Vagina (tissue), 2 donors: ENCODE data around the gene DNAH8. TPM values are rescaled to one million over a fixed set of nuclear protein-coding genes. Genes with fewer than 3 reads are reported as not detected.

ENCODE experiments used
- DNase-seq, 2 donors: peaks; one replicate each; pipeline ENCODE4 v3.0.0-alpha.2; 2017; ENCODE audit errors: extremely low spot score in 2 of 2
- H3K27ac ChIP-seq: fragments of 200-600 bp; sonication (generic); one replicate; pipeline ENCODE4 v1.5.1; 2019
- H3K27me3 ChIP-seq: fragments of 200-600 bp; sonication (generic); one replicate; pipeline ENCODE4 v1.5.1; 2019
- H3K36me3 ChIP-seq, 2 donors: fragments of 200-600 bp; sonication (generic); one replicate each; pipeline ENCODE4 v1.5.1; 2017 to 2019
- H3K4me1 ChIP-seq: fragments of 200-600 bp; sonication (generic); one replicate; pipeline ENCODE4 v1.5.1; 2019
- H3K4me3 ChIP-seq, 2 donors: fragments of 200-600 bp; sonication (generic); 1 replicate in 1 of 2; 2 replicates in 1 of 2; pipeline ENCODE4 v1.5.1; 2016 to 2019
- H3K9me3 ChIP-seq: fragments of 200-600 bp; sonication (generic); one replicate; pipeline ENCODE4 v1.5.1; 2019
- POLR2A ChIP-seq, 2 donors: fragments of 450-650 bp; IDR thresholded peaks; one replicate each; pipeline ENCODE4 v1.6.1; 2017; ENCODE audit warnings: antibody characterized with exemption in 2 of 2, mild to moderate bottlenecking in 2 of 2, moderate library complexity in 2 of 2
- POLR2AphosphoS5 ChIP-seq, 2 donors: sonication (generic); formaldehyde crosslinking; IDR thresholded peaks; one replicate each; pipeline ENCODE4 v1.9.0; 2017; ENCODE audit warnings: antibody characterized with exemption in 2 of 2, mild to moderate bottlenecking in 2 of 2, low read depth in 1 of 2; ENCODE audit not compliant: insufficient read depth in 1 of 2
- intact Hi-C: fragments of 100-400 bp; cut with DNase I; formaldehyde crosslinking; loops from one replicate; pipeline ENCODE4 v1.15.1; 2023
- total RNA-seq: library from RNA; depleted of rRNA; stranded (reverse); fragments of >200 nt; gene quantifications from one replicate; pipeline ENCODE4 v1.2.3, GENCODE V29; 2016
- TF ChIP-seq, protein P1 (sequence below), 3 experiments: fragments of 450-650 bp in 2 of 3; fragments of 200-600 bp in 1 of 3; sonication (generic) in 1 of 3; IDR thresholded peaks; one replicate each; pipeline ENCODE4 v1.5.1; 2017 to 2019; ENCODE audit warnings: antibody characterized with exemption in 3 of 3, mild to moderate bottlenecking in 2 of 3, moderate library complexity in 2 of 3

DNAH8 gene
- total RNA-seq, 1 donor from 2014 or later = not detected

DNA sequence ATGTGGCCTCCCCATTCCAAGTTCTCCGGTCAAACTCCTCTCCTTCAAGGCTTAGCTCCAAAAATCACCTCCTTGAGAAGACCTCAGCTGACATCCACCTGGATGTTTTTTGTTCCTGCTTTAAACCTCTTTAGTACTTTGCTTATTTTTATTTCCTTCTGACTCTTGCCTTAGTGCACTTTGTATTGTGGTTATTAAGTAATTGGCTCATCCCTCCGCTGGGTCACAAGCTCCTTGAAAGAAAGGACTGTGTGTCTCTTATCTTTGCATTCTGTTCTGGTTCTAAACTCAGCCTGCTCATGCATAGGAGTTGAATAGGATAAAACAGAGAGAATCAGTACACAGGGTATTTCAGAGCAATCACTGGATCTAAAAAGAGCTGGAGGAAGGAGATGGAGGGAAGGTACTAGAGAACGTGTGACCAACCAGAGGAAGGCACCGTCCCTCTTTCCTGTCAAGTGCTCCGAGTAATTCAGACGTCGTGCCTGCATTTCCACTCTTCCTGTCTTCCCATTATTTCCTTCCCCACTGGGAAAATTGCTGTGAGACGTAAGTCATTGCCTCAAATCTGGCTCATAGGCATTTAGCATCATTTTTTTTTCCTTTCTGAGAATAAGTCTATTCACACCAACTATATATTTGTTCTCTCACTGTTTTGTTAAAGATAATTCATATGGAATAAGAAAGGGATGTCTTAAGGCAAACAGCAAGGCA, 273.8 kb downstream of the DNAH8 start:
- Histone ChIP-seq H3K4me1 (no peaks in the 10 kb centered on the region), H3K36me3 (no peaks in the 10 kb centered on the region), H3K9me3 (no peaks in the 10 kb centered on the region), H3K27ac (no peak overlapping the region), H3K27me3 (no peaks in the 10 kb centered on the region), H3K4me3 (no peak overlapping the region)
- intact Hi-C loops = no loop called here
- TF ChIP-seq, protein P1, sequence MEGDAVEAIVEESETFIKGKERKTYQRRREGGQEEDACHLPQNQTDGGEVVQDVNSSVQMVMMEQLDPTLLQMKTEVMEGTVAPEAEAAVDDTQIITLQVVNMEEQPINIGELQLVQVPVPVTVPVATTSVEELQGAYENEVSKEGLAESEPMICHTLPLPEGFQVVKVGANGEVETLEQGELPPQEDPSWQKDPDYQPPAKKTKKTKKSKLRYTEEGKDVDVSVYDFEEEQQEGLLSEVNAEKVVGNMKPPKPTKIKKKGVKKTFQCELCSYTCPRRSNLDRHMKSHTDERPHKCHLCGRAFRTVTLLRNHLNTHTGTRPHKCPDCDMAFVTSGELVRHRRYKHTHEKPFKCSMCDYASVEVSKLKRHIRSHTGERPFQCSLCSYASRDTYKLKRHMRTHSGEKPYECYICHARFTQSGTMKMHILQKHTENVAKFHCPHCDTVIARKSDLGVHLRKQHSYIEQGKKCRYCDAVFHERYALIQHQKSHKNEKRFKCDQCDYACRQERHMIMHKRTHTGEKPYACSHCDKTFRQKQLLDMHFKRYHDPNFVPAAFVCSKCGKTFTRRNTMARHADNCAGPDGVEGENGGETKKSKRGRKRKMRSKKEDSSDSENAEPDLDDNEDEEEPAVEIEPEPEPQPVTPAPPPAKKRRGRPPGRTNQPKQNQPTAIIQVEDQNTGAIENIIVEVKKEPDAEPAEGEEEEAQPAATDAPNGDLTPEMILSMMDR (IDR thresholded peaks at IDR 0.05) = no peak
- no peak for TF ChIP-seq POLR2A (IDR thresholded peaks at IDR 0.05)
- TF ChIP-seq POLR2AphosphoS5 (IDR thresholded peaks at IDR 0.05; ENCODE audit: insufficient read depth in 1 of 2, low read depth in 1 of 2) = no peak
- no peak for DNase-seq

DNA sequence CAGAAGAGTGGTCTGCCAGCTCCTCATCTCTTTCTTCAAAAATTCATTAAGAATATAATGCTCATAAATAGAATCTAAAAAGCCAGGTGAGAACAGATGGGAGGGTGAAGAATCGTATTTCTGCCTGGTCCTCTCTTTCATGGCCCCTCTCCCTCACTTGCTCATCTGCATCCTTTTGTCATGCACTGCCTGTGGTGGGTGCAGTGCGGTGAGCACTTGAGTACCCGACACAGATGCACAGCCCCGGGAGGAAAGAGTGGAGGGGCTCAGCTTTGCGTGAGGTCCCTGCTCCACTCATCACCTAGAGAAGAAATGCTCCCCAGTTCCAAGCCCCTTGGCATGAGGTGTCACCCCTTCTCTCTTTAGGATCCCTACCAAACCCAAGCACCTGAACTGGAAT, 275.4 kb downstream of the DNAH8 start:
- Histone ChIP-seq H3K4me1 (no peaks in the 10 kb centered on the region), H3K4me3 (no peak overlapping the region), H3K27me3 (no peaks in the 10 kb centered on the region), H3K27ac (no peak overlapping the region), H3K36me3 (no peaks in the 10 kb centered on the region), H3K9me3 (no peaks in the 10 kb centered on the region)
- intact Hi-C loops = no loop called here
- no peak for DNase-seq
- TF ChIP-seq, protein P1 (IDR thresholded peaks at IDR 0.05) = no peak
- no peak for TF ChIP-seq POLR2AphosphoS5 (IDR thresholded peaks at IDR 0.05; ENCODE audit: insufficient read depth in 1 of 2, low read depth in 1 of 2)
- no peak for TF ChIP-seq POLR2A (IDR thresholded peaks at IDR 0.05)

DNA sequence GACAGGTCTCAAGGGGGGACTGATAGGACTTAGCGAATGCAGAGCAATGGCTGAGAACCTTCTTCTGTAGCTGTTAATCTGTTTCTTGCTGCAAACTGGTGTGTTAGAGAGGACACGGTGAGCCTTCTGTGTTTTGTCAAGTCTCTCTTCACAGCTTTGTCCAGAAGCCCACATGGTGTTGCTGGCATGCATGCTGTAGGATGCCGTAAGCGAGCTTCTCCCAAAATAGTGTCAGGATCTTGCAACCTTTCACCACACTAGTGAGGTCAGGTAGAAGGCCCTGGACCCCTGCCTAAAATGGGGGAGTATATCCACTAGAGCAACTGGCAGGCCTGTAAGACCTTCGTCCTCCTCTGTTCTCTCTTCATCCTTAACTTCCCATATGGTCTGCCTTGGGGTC, 281.6 kb downstream of the DNAH8 start:
- Histone ChIP-seq H3K9me3 (no peaks in the 10 kb centered on the region), H3K27me3 (no peaks in the 10 kb centered on the region), H3K27ac (no peak overlapping the region), H3K36me3 (no peaks in the 10 kb centered on the region), H3K4me3 (no peak overlapping the region), H3K4me1 (no peaks in the 10 kb centered on the region)
- intact Hi-C loops = no loop called here
- TF ChIP-seq, protein P1 (IDR thresholded peaks at IDR 0.05) = no peak
- TF ChIP-seq POLR2A (IDR thresholded peaks at IDR 0.05) (no peak), POLR2AphosphoS5 (IDR thresholded peaks at IDR 0.05; ENCODE audit: insufficient read depth in 1 of 2, low read depth in 1 of 2) (no peak)
- DNase-seq = no peak

DNA sequence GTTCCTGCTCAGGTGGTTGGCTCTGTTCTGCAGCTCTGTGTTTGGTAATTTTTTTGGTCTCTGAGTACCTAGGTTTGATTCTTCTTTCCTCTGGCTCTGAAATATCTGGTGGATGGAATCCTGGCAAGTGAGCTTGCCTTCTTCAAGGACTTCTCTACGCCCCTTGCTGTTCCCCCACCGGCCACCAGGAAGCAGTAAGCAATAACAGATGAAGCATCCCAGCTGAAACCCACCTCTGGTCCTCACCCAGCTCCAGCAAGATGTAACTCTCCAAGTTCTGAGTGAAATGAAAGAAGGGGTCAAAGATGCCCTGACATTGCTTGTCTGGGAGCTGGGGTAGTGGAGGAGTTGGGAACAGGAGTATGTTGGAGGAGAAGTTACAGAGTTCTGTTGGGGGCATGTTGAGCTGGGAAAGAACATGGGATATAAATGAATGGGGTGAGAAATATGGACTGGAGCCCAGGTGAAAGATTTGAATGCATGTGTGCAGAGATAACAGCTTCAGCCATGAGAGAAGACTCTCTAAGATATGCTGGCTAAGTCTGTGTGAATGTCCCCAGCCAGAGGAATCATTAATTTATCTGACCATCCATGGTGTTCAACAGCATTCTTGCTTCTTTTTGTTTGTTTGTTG, 282.1 kb downstream of the DNAH8 start:
- Histone ChIP-seq H3K27ac (no peak overlapping the region), H3K27me3 (no peaks in the 10 kb centered on the region), H3K9me3 (no peaks in the 10 kb centered on the region), H3K36me3 (no peaks in the 10 kb centered on the region), H3K4me1 (no peaks in the 10 kb centered on the region), H3K4me3 (no peak overlapping the region)
- TF ChIP-seq, protein P1 (IDR thresholded peaks at IDR 0.05) = no peak
- TF ChIP-seq POLR2AphosphoS5 (IDR thresholded peaks at IDR 0.05; ENCODE audit: insufficient read depth in 1 of 2, low read depth in 1 of 2) (no peak), POLR2A (IDR thresholded peaks at IDR 0.05) (no peak)
- DNase-seq = no peak
- intact Hi-C loops = no loop called here

DNA sequence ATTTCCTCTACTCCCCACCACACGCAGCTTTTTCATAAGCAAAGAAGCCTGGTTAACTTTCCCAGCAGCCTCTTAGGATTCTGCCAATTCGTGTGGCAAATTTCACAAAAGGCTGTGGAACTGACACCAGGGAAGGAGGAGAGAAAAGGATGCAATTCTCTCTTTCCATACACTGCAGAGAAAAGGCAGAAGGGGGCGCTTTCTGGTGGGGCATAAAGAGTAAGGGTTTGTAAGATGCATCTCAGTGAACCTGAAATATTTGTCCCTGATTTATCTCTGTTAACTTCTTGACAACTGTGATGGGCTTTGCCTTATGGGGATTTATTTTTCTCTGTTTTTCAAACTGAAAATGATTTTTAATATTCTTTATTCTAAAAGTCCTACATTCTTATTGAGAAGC, 288.0 kb downstream of the DNAH8 start:
- Histone ChIP-seq H3K27me3 (no peaks in the 10 kb centered on the region), H3K9me3 (no peaks in the 10 kb centered on the region), H3K36me3 (no peaks in the 10 kb centered on the region), H3K27ac (no peak overlapping the region), H3K4me3 (no peak overlapping the region), H3K4me1 (no peaks in the 10 kb centered on the region)
- TF ChIP-seq POLR2AphosphoS5 (IDR thresholded peaks at IDR 0.05; ENCODE audit: insufficient read depth in 1 of 2, low read depth in 1 of 2) = no peak
- TF ChIP-seq, protein P1 (IDR thresholded peaks at IDR 0.05) = no peak
- TF ChIP-seq POLR2A (IDR thresholded peaks at IDR 0.05) = no peak
- DNase-seq = no peak
- intact Hi-C loops = no loop called here
